ENCODE measurements around the gene PSMB3. TPM values are rescaled to one million over a fixed set of nuclear protein-coding genes. Genes with fewer than 3 reads are reported as not detected.
"Not testable (repeated sequence)": the region's sequence is repeated elsewhere in the genome, so short reads cannot be mapped to it uniquely, and the experiment has no call there.

The PSMB3 gene
- total and polyA plus RNA-seq, 2 donors (not counting 1 experiment from before 2014, with no cell fraction given) = 210 to 299 TPM

DNA sequence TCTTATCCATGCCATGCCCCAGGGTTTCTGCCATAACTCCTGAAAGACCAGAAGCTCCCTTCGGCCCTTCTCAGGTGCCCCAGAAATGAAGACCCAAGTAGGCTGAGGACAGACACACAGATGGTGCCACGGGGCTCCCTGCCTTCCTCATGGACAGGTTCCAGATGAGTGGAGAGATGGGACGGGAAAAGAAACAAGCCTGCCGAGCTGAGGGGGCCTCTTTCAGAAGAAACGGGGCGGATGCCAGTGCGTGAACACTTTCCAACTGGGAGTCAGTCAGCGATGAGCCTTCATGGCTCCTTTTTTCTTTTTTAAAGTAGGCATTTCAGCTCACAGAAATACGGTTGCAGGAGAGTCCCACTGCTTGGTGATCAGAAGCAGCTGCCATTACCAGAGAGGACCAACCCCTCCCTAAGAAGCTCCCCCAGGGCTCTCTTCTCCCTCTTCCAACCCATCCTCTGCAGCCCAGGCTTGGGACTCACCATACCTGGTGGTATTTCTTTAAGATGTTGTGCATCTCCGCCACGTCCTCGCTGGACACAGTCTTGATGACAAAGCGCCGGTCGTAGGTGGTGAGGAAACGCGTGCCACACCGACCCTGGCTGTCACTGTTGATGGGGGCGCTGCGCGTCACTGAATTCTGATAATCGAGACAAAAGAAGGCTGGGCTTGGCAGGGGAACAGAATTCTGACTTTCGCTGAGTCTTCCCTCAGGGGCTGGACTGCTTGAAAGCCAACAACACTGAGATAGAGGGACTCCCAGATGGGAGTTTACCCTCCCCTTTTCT, 27.6 kb downstream of the PSMB3 start:
- H3K79me2 ChIP-seq (ENCODE audit: control insufficient read depth, insufficient read depth, low read length) = no peaks in the 10 kb centered on the region
- H3K4me3 ChIP-seq (replicated peaks in 1 of 4; ENCODE audit: control extremely low read depth in 1 of 4, insufficient read depth in 1 of 4, low read depth in 3 of 4, low read length in 4 of 4) = no peak overlapping the region
- TF ChIP-seq EZH2 (IDR thresholded peaks at IDR 0.05; ENCODE audit: low read length, missing control alignments) = no peak
- TF ChIP-seq, protein P1, sequence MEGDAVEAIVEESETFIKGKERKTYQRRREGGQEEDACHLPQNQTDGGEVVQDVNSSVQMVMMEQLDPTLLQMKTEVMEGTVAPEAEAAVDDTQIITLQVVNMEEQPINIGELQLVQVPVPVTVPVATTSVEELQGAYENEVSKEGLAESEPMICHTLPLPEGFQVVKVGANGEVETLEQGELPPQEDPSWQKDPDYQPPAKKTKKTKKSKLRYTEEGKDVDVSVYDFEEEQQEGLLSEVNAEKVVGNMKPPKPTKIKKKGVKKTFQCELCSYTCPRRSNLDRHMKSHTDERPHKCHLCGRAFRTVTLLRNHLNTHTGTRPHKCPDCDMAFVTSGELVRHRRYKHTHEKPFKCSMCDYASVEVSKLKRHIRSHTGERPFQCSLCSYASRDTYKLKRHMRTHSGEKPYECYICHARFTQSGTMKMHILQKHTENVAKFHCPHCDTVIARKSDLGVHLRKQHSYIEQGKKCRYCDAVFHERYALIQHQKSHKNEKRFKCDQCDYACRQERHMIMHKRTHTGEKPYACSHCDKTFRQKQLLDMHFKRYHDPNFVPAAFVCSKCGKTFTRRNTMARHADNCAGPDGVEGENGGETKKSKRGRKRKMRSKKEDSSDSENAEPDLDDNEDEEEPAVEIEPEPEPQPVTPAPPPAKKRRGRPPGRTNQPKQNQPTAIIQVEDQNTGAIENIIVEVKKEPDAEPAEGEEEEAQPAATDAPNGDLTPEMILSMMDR (conservative IDR thresholded peaks at IDR 0.05 in 1 of 2, IDR thresholded peaks at IDR 0.05 in 1 of 2; ENCODE audit: low read depth in 1 of 2, low read length in 2 of 2) = no peak
- no peak overlapping the region for H3K4me2 ChIP-seq (ENCODE audit: extremely low read depth, insufficient read depth, low read length)
- no peak overlapping the region for H3K9ac ChIP-seq (ENCODE audit: insufficient read depth, low read length)
- peaks cover 37% of the 10 kb centered on the region for H3K36me3 ChIP-seq (ENCODE audit: control insufficient read depth, insufficient read depth, low read length)
- no peak overlapping the region for H2AFZ ChIP-seq (ENCODE audit: low read length)
- H3K4me1 ChIP-seq (ENCODE audit: control insufficient read depth, extremely low read depth, insufficient read depth, low read length) = no peaks in the 10 kb centered on the region
- H3K27me3 ChIP-seq (ENCODE audit: control insufficient read depth, insufficient read depth, low read length) = no peaks in the 10 kb centered on the region
- no peaks in the 10 kb centered on the region for H3K9me3 ChIP-seq (ENCODE audit: control insufficient read depth, insufficient read depth, low read depth, low read length)
- no peak overlapping the region for H3K27ac ChIP-seq (ENCODE audit: insufficient read depth, low read length)
- no peaks in the 10 kb centered on the region for H4K20me1 ChIP-seq (ENCODE audit: control insufficient read depth, extremely low read depth, insufficient read depth, low read length)
- DNase-seq (ENCODE audit: low read depth in 2 of 2) = no peak

DNA sequence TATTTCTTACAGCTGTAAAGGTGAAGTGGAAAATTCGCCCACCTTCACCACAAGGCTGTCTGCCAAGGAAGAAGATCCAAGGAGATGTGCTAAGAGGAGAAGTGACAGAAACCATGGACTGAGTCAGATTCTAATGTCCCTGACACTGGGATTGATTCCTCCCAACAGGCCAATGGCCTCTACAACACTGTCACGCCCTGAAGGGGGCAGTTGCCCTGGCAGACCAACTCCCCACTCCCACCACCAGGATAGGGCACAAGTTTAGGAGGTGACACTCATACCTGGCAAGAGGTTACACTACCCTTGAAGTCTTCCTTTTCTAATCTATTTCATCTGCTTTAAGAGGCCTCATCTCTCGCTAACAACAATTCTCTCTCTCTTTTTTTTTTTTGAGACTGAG, 30.7 kb downstream of the PSMB3 start:
- H3K36me3 ChIP-seq (ENCODE audit: control insufficient read depth, insufficient read depth, low read length) = peaks cover 40% of the 10 kb centered on the region

DNA sequence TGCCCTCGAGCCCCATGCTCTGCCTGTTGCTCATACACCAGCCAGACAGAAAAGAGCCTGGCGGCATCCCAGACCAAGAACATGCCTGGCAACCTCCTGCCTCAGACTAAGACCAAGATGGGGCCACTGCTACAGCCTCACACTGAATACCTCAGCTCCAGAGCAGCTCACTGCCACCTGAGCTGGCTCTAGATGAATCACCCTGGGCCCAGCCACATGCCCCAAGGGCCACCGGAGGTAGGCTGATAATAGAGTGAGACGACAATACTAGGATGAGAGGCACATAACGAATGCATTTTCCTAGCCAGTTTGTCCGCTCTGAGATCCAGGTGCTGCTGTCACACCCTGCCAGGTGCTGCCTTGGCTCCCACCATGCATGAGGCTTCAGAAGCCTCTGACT, 33.8 kb downstream of the PSMB3 start:
- no peak overlapping the region for H3K27ac ChIP-seq (ENCODE audit: insufficient read depth, low read length)
- H3K79me2 ChIP-seq (ENCODE audit: control insufficient read depth, insufficient read depth, low read length) = peaks cover 16% of the 10 kb centered on the region
- H3K9ac ChIP-seq (ENCODE audit: insufficient read depth, low read length) = no peak overlapping the region
- no peak for TF ChIP-seq EZH2 (IDR thresholded peaks at IDR 0.05; ENCODE audit: low read length, missing control alignments)
- TF ChIP-seq, protein P1 (conservative IDR thresholded peaks at IDR 0.05 in 1 of 2, IDR thresholded peaks at IDR 0.05 in 1 of 2; ENCODE audit: low read depth in 1 of 2, low read length in 2 of 2) = no peak
- no peak overlapping the region for H3K4me2 ChIP-seq (ENCODE audit: extremely low read depth, insufficient read depth, low read length)
- no peaks in the 10 kb centered on the region for H3K27me3 ChIP-seq (ENCODE audit: control insufficient read depth, insufficient read depth, low read length)
- H3K4me1 ChIP-seq (ENCODE audit: control insufficient read depth, extremely low read depth, insufficient read depth, low read length) = peaks cover 6% of the 10 kb centered on the region
- H2AFZ ChIP-seq (ENCODE audit: low read length) = no peak overlapping the region
- H3K4me3 ChIP-seq (replicated peaks in 1 of 4; ENCODE audit: control extremely low read depth in 1 of 4, insufficient read depth in 1 of 4, low read depth in 3 of 4, low read length in 4 of 4) = no peak overlapping the region
- H4K20me1 ChIP-seq (ENCODE audit: control insufficient read depth, extremely low read depth, insufficient read depth, low read length) = no peaks in the 10 kb centered on the region
- no peak for DNase-seq (ENCODE audit: low read depth in 2 of 2)
- H3K36me3 ChIP-seq (ENCODE audit: control insufficient read depth, insufficient read depth, low read length) = peaks cover 31% of the 10 kb centered on the region
- no peaks in the 10 kb centered on the region for H3K9me3 ChIP-seq (ENCODE audit: control insufficient read depth, insufficient read depth, low read depth, low read length)

More for the DNA sequence above, 30.7 kb downstream of the PSMB3 start:
- no peak overlapping the region for H3K4me2 ChIP-seq (ENCODE audit: extremely low read depth, insufficient read depth, low read length)
- no peak overlapping the region for H2AFZ ChIP-seq (ENCODE audit: low read length)
- peaks cover 7% of the 10 kb centered on the region for H3K79me2 ChIP-seq (ENCODE audit: control insufficient read depth, insufficient read depth, low read length)
- TF ChIP-seq, protein P1 (conservative IDR thresholded peaks at IDR 0.05 in 1 of 2, IDR thresholded peaks at IDR 0.05 in 1 of 2; ENCODE audit: low read depth in 1 of 2, low read length in 2 of 2) = no peak
- TF ChIP-seq EZH2 (IDR thresholded peaks at IDR 0.05; ENCODE audit: low read length, missing control alignments) = no peak
- no peaks in the 10 kb centered on the region for H3K27me3 ChIP-seq (ENCODE audit: control insufficient read depth, insufficient read depth, low read length)
- H3K4me3 ChIP-seq (replicated peaks in 1 of 4; ENCODE audit: control extremely low read depth in 1 of 4, insufficient read depth in 1 of 4, low read depth in 3 of 4, low read length in 4 of 4) = no peak overlapping the region
- no peaks in the 10 kb centered on the region for H3K9me3 ChIP-seq (ENCODE audit: control insufficient read depth, insufficient read depth, low read depth, low read length)
- no peak overlapping the region for H3K27ac ChIP-seq (ENCODE audit: insufficient read depth, low read length)
- no peaks in the 10 kb centered on the region for H3K4me1 ChIP-seq (ENCODE audit: control insufficient read depth, extremely low read depth, insufficient read depth, low read length)
- no peaks in the 10 kb centered on the region for H4K20me1 ChIP-seq (ENCODE audit: control insufficient read depth, extremely low read depth, insufficient read depth, low read length)
- H3K9ac ChIP-seq (ENCODE audit: insufficient read depth, low read length) = no peak overlapping the region
- DNase-seq (ENCODE audit: low read depth in 2 of 2) = no peak

DNA sequence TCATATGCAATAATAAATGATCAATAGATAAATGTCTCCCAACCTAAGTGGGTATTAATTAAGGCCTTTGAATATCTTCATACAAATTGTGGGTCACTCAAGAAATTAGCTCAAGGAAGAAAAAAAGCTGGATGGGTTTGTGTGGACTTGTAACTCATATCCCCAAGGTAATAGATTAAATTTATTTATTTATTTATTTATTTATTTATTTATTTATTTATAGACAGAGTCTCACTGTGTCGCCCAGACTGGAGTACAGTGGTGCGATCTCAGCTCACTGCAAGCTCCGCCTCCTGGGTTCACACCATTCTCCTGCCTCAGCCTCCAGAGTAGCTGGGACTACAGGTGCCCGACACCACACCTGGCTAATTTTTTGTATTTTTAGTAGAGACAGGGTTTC, 35.5 kb downstream of the PSMB3 start:
- not testable (repeated sequence) for H3K9me3 ChIP-seq (ENCODE audit: control insufficient read depth, insufficient read depth, low read depth, low read length); DNase-seq (ENCODE audit: low read depth in 2 of 2); H4K20me1 ChIP-seq (ENCODE audit: control insufficient read depth, extremely low read depth, insufficient read depth, low read length); H3K9ac ChIP-seq (ENCODE audit: insufficient read depth, low read length); H2AFZ ChIP-seq (ENCODE audit: low read length); H3K4me1 ChIP-seq (ENCODE audit: control insufficient read depth, extremely low read depth, insufficient read depth, low read length); H3K27me3 ChIP-seq (ENCODE audit: control insufficient read depth, insufficient read depth, low read length); H3K4me3 ChIP-seq (replicated peaks in 1 of 4; ENCODE audit: control extremely low read depth in 1 of 4, insufficient read depth in 1 of 4, low read depth in 3 of 4, low read length in 4 of 4); H3K27ac ChIP-seq (ENCODE audit: insufficient read depth, low read length); H3K4me2 ChIP-seq (ENCODE audit: extremely low read depth, insufficient read depth, low read length)
- Histone ChIP-seq H3K36me3 (ENCODE audit: control insufficient read depth, insufficient read depth, low read length) (peaks cover 23% of the 10 kb centered on the region), H3K79me2 (ENCODE audit: control insufficient read depth, insufficient read depth, low read length) (peaks cover 27% of the 10 kb centered on the region)

All from fibroblast of lung (primary cell).